ENCODE measurements around the gene ZCWPW2. TPM values are rescaled to one million over a fixed set of nuclear protein-coding genes. Genes with fewer than 3 reads are reported as not detected.

ZCWPW2 gene
- total RNA-seq, 1 donor from 2014 or later, result 0.81 TPM

DNA sequence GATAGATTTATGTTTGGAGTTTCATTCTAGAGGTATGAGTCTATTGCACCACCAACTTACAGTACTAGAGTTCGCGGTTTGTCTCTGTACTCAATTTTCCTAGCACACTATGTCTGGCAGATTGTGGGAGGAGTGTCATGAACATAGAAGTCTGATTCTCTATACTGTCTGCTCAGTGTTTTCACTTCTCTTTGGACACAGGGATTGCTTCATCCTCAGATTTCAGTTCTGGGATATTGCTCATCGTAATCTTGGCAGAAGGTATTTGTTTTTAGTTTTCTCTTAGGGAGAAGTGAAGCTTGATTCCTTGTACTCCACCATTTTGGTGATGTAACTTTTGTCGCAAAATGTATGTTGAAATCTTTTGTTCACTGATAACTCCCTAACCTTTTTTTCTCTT lies 27.9 kb downstream of the ZCWPW2 start:
- TF ChIP-seq, protein P1, sequence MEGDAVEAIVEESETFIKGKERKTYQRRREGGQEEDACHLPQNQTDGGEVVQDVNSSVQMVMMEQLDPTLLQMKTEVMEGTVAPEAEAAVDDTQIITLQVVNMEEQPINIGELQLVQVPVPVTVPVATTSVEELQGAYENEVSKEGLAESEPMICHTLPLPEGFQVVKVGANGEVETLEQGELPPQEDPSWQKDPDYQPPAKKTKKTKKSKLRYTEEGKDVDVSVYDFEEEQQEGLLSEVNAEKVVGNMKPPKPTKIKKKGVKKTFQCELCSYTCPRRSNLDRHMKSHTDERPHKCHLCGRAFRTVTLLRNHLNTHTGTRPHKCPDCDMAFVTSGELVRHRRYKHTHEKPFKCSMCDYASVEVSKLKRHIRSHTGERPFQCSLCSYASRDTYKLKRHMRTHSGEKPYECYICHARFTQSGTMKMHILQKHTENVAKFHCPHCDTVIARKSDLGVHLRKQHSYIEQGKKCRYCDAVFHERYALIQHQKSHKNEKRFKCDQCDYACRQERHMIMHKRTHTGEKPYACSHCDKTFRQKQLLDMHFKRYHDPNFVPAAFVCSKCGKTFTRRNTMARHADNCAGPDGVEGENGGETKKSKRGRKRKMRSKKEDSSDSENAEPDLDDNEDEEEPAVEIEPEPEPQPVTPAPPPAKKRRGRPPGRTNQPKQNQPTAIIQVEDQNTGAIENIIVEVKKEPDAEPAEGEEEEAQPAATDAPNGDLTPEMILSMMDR (IDR thresholded peaks at IDR 0.05; ENCODE audit: unreplicated experiment), result no peak
- H3K36me3 Mint-ChIP-seq (ENCODE audit: insufficient read depth), result no peaks in the 10 kb centered on the region
- no peaks in the 10 kb centered on the region for H3K27me3 Mint-ChIP-seq

GRCh38 chr3:28386049-28386448 lies 37.5 kb downstream of the ZCWPW2 start:
- DNase-seq (ENCODE audit: low spot score, unreplicated experiment), result no peak
- Mint-ChIP-seq H3K36me3 (ENCODE audit: insufficient read depth) (no peaks in the 10 kb centered on the region), H3K27ac (no peak overlapping the region), H3K27me3 (no peaks in the 10 kb centered on the region), H3K4me1 (ENCODE audit: low read depth) (no peaks in the 10 kb centered on the region), H3K9me3 (ENCODE audit: low read depth) (no peaks in the 10 kb centered on the region), H3K4me3 (ENCODE audit: low read depth) (no peak overlapping the region)
- TF ChIP-seq, protein P1 (IDR thresholded peaks at IDR 0.05; ENCODE audit: unreplicated experiment), result no peak

More for the DNA sequence above, 27.9 kb downstream of the ZCWPW2 start:
- no peak overlapping the region for H3K4me3 Mint-ChIP-seq (ENCODE audit: low read depth)
- H3K4me1 Mint-ChIP-seq (ENCODE audit: low read depth), result no peaks in the 10 kb centered on the region
- no peak for DNase-seq (ENCODE audit: low spot score, unreplicated experiment)
- H3K9me3 Mint-ChIP-seq (ENCODE audit: low read depth), result peaks cover 6% of the 10 kb centered on the region
- no peak overlapping the region for H3K27ac Mint-ChIP-seq

DNA sequence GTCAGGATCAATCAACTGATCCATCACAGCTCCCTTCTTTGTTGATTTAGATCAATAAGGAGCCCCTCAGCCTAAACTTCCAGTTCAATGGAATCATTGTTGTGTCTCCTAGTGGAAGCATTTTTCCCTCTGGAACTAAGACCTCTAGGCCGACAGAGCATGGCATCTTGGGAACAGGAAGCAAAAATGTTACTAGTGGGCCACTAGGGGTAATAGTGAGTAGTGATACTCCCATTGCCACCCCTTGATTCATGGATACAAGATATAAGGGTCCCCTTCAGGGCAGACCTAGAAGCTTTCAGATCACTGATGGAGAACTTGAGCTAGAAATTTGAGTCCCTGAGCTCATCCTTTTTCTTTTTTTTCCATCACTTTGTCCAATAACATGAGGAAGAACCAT lies 40.5 kb downstream of the ZCWPW2 start:
- Mint-ChIP-seq H3K4me1 (ENCODE audit: low read depth) (no peaks in the 10 kb centered on the region), H3K27me3 (no peaks in the 10 kb centered on the region), H3K27ac (no peak overlapping the region), H3K9me3 (ENCODE audit: low read depth) (peaks cover 20% of the 10 kb centered on the region), H3K4me3 (ENCODE audit: low read depth) (no peak overlapping the region), H3K36me3 (ENCODE audit: insufficient read depth) (peaks cover 2% of the 10 kb centered on the region)
- TF ChIP-seq, protein P1 (IDR thresholded peaks at IDR 0.05; ENCODE audit: unreplicated experiment), result no peak
- DNase-seq (ENCODE audit: low spot score, unreplicated experiment), result no peak

DNA sequence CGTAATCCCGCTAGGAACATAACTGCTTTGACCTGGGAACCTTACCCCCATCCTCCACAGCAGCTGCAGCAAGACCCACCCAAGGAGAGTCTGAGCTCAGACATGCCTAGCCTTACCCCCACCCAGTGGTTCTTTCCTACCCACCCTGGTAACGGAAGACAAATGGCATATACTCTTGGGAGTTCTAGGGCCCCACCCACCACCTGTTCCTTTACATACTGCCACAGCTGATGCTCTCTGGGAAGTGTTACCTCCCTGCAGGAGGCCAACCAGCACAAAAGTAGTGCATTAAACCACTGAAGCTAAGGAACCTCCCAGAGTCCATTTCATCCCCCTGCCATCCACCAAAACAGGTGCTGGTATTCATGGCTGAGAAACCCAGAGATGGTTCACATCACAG lies 50.7 kb downstream of the ZCWPW2 start:
- Mint-ChIP-seq H3K27ac (no peak overlapping the region), H3K9me3 (ENCODE audit: low read depth) (peaks cover 56% of the 10 kb centered on the region), H3K27me3 (no peaks in the 10 kb centered on the region), H3K4me1 (ENCODE audit: low read depth) (no peaks in the 10 kb centered on the region), H3K4me3 (ENCODE audit: low read depth) (no peak overlapping the region), H3K36me3 (ENCODE audit: insufficient read depth) (peaks cover 5% of the 10 kb centered on the region)
- no peak for DNase-seq (ENCODE audit: low spot score, unreplicated experiment)
- TF ChIP-seq, protein P1 (IDR thresholded peaks at IDR 0.05; ENCODE audit: unreplicated experiment), result no peak

- DNase-seq (ENCODE audit: low spot score, unreplicated experiment), result no peak
- Mint-ChIP-seq H3K27me3 (no peaks in the 10 kb centered on the region), H3K27ac (no peak overlapping the region), H3K36me3 (ENCODE audit: insufficient read depth) (no peaks in the 10 kb centered on the region), H3K4me1 (ENCODE audit: low read depth) (no peaks in the 10 kb centered on the region), H3K4me3 (ENCODE audit: low read depth) (no peak overlapping the region), H3K9me3 (ENCODE audit: low read depth) (peaks cover 22% of the 10 kb centered on the region)
- TF ChIP-seq, protein P1 (IDR thresholded peaks at IDR 0.05; ENCODE audit: unreplicated experiment), result no peak
Observed at GRCh38 chr3:28406241-28406640, 57.7 kb downstream of the ZCWPW2 start.
